Karpas-422 (cell line): Measurements from ENCODE around the gene ASXL3. TPM values are rescaled to one million over a fixed set of nuclear protein-coding genes. Genes with fewer than 3 reads are reported as not detected.

ENCODE experiments used
- DNase-seq: peaks from one replicate; pipeline ENCODE4 v3.0.0-alpha.2; 2015
- H2AFZ ChIP-seq: fragments of 200-600 bp; sonication (generic); 2 replicates; pipeline ENCODE4 v1.6.1; 2014; ENCODE audit warnings: antibody characterized with exemption, low read length, mixed read lengths
- H3K27ac ChIP-seq: fragments of 200-600 bp; sonication (generic); 2 replicates; pipeline ENCODE4 v1.5.1; 2014; ENCODE audit warnings: mild to moderate bottlenecking, low read length, moderate library complexity
- H3K27me3 ChIP-seq: fragments of 200-600 bp; sonication (generic); 2 replicates; pipeline ENCODE4 v1.6.1; 2014; ENCODE audit warnings: low read length, mixed read lengths
- H3K36me3 ChIP-seq: fragments of 200-600 bp; sonication (generic); 2 replicates; pipeline ENCODE4 v1.6.1; 2014; ENCODE audit warnings: low read length, mixed read lengths; ENCODE audit not compliant: insufficient read depth
- H3K4me1 ChIP-seq: fragments of 200-600 bp; sonication (generic); 2 replicates; pipeline ENCODE4 v1.6.1; 2014; ENCODE audit warnings: mild to moderate bottlenecking, low read length, mixed read lengths
- H3K4me2 ChIP-seq: fragments of 200-600 bp; sonication (generic); 2 replicates; pipeline ENCODE4 v1.6.1; 2014; ENCODE audit warnings: low read length, low read depth, mild to moderate bottlenecking; ENCODE audit not compliant: poor library complexity, severe bottlenecking
- H3K4me3 ChIP-seq: fragments of 200-600 bp; sonication (generic); 2 replicates; pipeline ENCODE4 v1.5.1; 2014; ENCODE audit warnings: mild to moderate bottlenecking, antibody characterized with exemption, low read length, mixed read lengths
- H3K79me2 ChIP-seq: fragments of 200-600 bp; sonication (generic); 2 replicates; pipeline ENCODE4 v1.6.1; 2014; ENCODE audit warnings: mild to moderate bottlenecking, low read length, mixed read lengths
- H3K9ac ChIP-seq: fragments of 200-600 bp; sonication (generic); 2 replicates; pipeline ENCODE4 v1.6.0; 2014; ENCODE audit warnings: low read length
- H3K9me2 ChIP-seq: fragments of 200-600 bp; sonication (generic), shearing (Covaris generic); replicated peaks from 2 replicates; pipeline ENCODE4 v1.6.0; 2014; ENCODE audit warnings: mild to moderate bottlenecking, low read length, moderate library complexity; ENCODE audit not compliant: insufficient read depth
- H3K9me3 ChIP-seq: fragments of 300-700, 200-600 bp; sonication (generic); 2 replicates; pipeline ENCODE4 v1.6.1; 2014; ENCODE audit warnings: low read length, mixed read lengths
- H4K20me1 ChIP-seq: fragments of 200-600 bp; sonication (generic); 2 replicates; pipeline ENCODE4 v1.6.1; 2014; ENCODE audit warnings: mild to moderate bottlenecking, antibody characterized with exemption, low read length, low read depth; ENCODE audit not compliant: insufficient read depth
- total RNA-seq: library from RNA; depleted of rRNA; stranded (reverse); fragments of >200 nt; shearing (Covaris generic); gene quantifications from 2 replicates; pipeline ENCODE4 v1.2.3, GENCODE V29; 2014; ENCODE audit warnings: low replicate concordance

The ASXL3 gene
- total RNA-seq, 1 experiment from 2014 or later = not detected

- H3K9me3 ChIP-seq = no peaks in the 10 kb centered on the region
- no peak for DNase-seq
- H4K20me1 ChIP-seq = no peaks in the 10 kb centered on the region
- no peak overlapping the region for H3K4me2 ChIP-seq
- no peaks in the 10 kb centered on the region for H3K79me2 ChIP-seq
- no peak overlapping the region for H2AFZ ChIP-seq
- no peak overlapping the region for H3K9ac ChIP-seq
- H3K9me2 ChIP-seq = no peaks in the 10 kb centered on the region
- H3K27ac ChIP-seq = no peak overlapping the region
- no peak overlapping the region for H3K4me3 ChIP-seq
- no peaks in the 10 kb centered on the region for H3K27me3 ChIP-seq
- no peaks in the 10 kb centered on the region for H3K4me1 ChIP-seq
- H3K36me3 ChIP-seq = no peaks in the 10 kb centered on the region
These were observed 15.2 kb downstream of the ASXL3 start for GRCh38 chr18:33593261-33593660.

- Histone ChIP-seq H3K9me3 (no peaks in the 10 kb centered on the region), H3K4me2 (no peak overlapping the region)
These were observed 16.8 kb downstream of the ASXL3 start for GRCh38 chr18:33594799-33595198.

GRCh38 chr18:33596178-33596854 is 18.3 kb downstream of the ASXL3 start:
- Histone ChIP-seq H3K27me3 (no peaks in the 10 kb centered on the region), H3K79me2 (no peaks in the 10 kb centered on the region), H3K9me2 (no peaks in the 10 kb centered on the region), H3K4me2 (no peak overlapping the region), H3K4me3 (no peak overlapping the region), H3K36me3 (no peaks in the 10 kb centered on the region), H3K9ac (no peak overlapping the region), H2AFZ (no peak overlapping the region), H4K20me1 (no peaks in the 10 kb centered on the region), H3K9me3 (no peaks in the 10 kb centered on the region), H3K27ac (no peak overlapping the region), H3K4me1 (no peaks in the 10 kb centered on the region)
- DNase-seq = no peak

More at GRCh38 chr18:33594799-33595198, 16.8 kb downstream of the ASXL3 start:
- Histone ChIP-seq H2AFZ (no peak overlapping the region), H3K4me1 (no peaks in the 10 kb centered on the region), H3K36me3 (no peaks in the 10 kb centered on the region), H3K27me3 (no peaks in the 10 kb centered on the region), H3K9me2 (no peaks in the 10 kb centered on the region), H3K4me3 (no peak overlapping the region), H3K79me2 (no peaks in the 10 kb centered on the region), H3K27ac (no peak overlapping the region), H3K9ac (no peak overlapping the region), H4K20me1 (no peaks in the 10 kb centered on the region)
- DNase-seq = no peak

- H3K27ac ChIP-seq = no peak overlapping the region
- H3K4me3 ChIP-seq = no peak overlapping the region
- DNase-seq = no peak
- H3K4me2 ChIP-seq = no peak overlapping the region
- H3K4me1 ChIP-seq = no peaks in the 10 kb centered on the region
- no peak overlapping the region for H2AFZ ChIP-seq
- no peaks in the 10 kb centered on the region for H3K9me2 ChIP-seq
- H3K9me3 ChIP-seq = no peaks in the 10 kb centered on the region
- H3K9ac ChIP-seq = no peak overlapping the region
- H3K36me3 ChIP-seq = no peaks in the 10 kb centered on the region
- no peaks in the 10 kb centered on the region; the same call in 1 of the 2 replicates for H3K27me3 ChIP-seq
- H4K20me1 ChIP-seq = no peaks in the 10 kb centered on the region
- no peaks in the 10 kb centered on the region for H3K79me2 ChIP-seq
These were observed 22.8 kb downstream of the ASXL3 start for GRCh38 chr18:33600846-33601245.

GRCh38 chr18:33603454-33603853 is 25.4 kb downstream of the ASXL3 start:
- no peak overlapping the region for H3K4me2 ChIP-seq
- no peaks in the 10 kb centered on the region for H3K4me1 ChIP-seq
- H3K27ac ChIP-seq = no peak overlapping the region
- H3K79me2 ChIP-seq = no peaks in the 10 kb centered on the region
- H3K4me3 ChIP-seq = no peak overlapping the region
- no peak overlapping the region for H3K9ac ChIP-seq
- DNase-seq = no peak
- H3K9me2 ChIP-seq = no peaks in the 10 kb centered on the region
- H3K36me3 ChIP-seq = no peaks in the 10 kb centered on the region
- H3K9me3 ChIP-seq = no peaks in the 10 kb centered on the region
- no peaks in the 10 kb centered on the region; the same call in 1 of the 2 replicates for H3K27me3 ChIP-seq
- H2AFZ ChIP-seq = no peak overlapping the region
- no peaks in the 10 kb centered on the region for H4K20me1 ChIP-seq

GRCh38 chr18:33605250-33605649 is 27.2 kb downstream of the ASXL3 start:
- H3K36me3 ChIP-seq = no peaks in the 10 kb centered on the region
- H3K27ac ChIP-seq = no peak overlapping the region
- H3K9ac ChIP-seq = no peak overlapping the region
- H3K9me3 ChIP-seq = no peaks in the 10 kb centered on the region
- no peak for DNase-seq
- H2AFZ ChIP-seq = no peak overlapping the region
- no peaks in the 10 kb centered on the region for H3K9me2 ChIP-seq
- no peaks in the 10 kb centered on the region for H4K20me1 ChIP-seq
- H3K4me2 ChIP-seq = no peak overlapping the region
- H3K4me1 ChIP-seq = no peaks in the 10 kb centered on the region
- H3K4me3 ChIP-seq = no peak overlapping the region
- H3K27me3 ChIP-seq = no peaks in the 10 kb centered on the region; the same call in 1 of the 2 replicates
- no peaks in the 10 kb centered on the region for H3K79me2 ChIP-seq

GRCh38 chr18:33606621-33607020 is 28.6 kb downstream of the ASXL3 start:
- H3K79me2 ChIP-seq = no peaks in the 10 kb centered on the region
- no peak overlapping the region for H3K27ac ChIP-seq
- no peak overlapping the region for H3K9ac ChIP-seq
- H3K9me2 ChIP-seq = no peaks in the 10 kb centered on the region
- no peak overlapping the region for H2AFZ ChIP-seq
- H3K4me1 ChIP-seq = no peaks in the 10 kb centered on the region
- DNase-seq = peak; percentile 44
- H3K4me3 ChIP-seq = no peak overlapping the region
- no peaks in the 10 kb centered on the region; the same call in 1 of the 2 replicates for H3K27me3 ChIP-seq
- H4K20me1 ChIP-seq = no peaks in the 10 kb centered on the region
- no peaks in the 10 kb centered on the region for H3K36me3 ChIP-seq
- H3K4me2 ChIP-seq = no peak overlapping the region
- H3K9me3 ChIP-seq = no peaks in the 10 kb centered on the region

GRCh38 chr18:33611525-33612135 is 33.6 kb downstream of the ASXL3 start:
- no peak overlapping the region for H3K4me3 ChIP-seq
- no peaks in the 10 kb centered on the region for H3K79me2 ChIP-seq
- no peak overlapping the region for H3K4me2 ChIP-seq
- H3K36me3 ChIP-seq = no peaks in the 10 kb centered on the region
- no peaks in the 10 kb centered on the region for H3K9me3 ChIP-seq
- no peak overlapping the region for H2AFZ ChIP-seq
- H3K9ac ChIP-seq = no peak overlapping the region
- H4K20me1 ChIP-seq = no peaks in the 10 kb centered on the region
- no peaks in the 10 kb centered on the region for H3K4me1 ChIP-seq
- DNase-seq = no peak
- H3K9me2 ChIP-seq = no peaks in the 10 kb centered on the region
- H3K27me3 ChIP-seq = no peaks in the 10 kb centered on the region
- H3K27ac ChIP-seq = no peak overlapping the region
